HUES64 (cell line): ENCODE data around the gene H2BK1.
A peak's percentile ranks its signal among the peaks of the same experiment; 100 is the strongest.

ENCODE experiments used
- H3K27ac ChIP-seq: 2 replicates; pipeline ENCODE4 v1.7.0; 2013; ENCODE audit warnings: low read depth, low read length, inconsistent platforms
- H3K27me3 ChIP-seq: 2 replicates; pipeline ENCODE4 v1.6.1; 2013; ENCODE audit warnings: mild to moderate bottlenecking, low read length; ENCODE audit not compliant: insufficient read depth
- H3K36me3 ChIP-seq: 2 replicates; pipeline ENCODE4 v1.6.1; 2013; ENCODE audit warnings: mild to moderate bottlenecking, low read length; ENCODE audit not compliant: insufficient read depth
- H3K4me1 ChIP-seq: 2 replicates; pipeline ENCODE4 v1.6.1; 2013; ENCODE audit warnings: mild to moderate bottlenecking, low read length, moderate library complexity; ENCODE audit not compliant: insufficient read depth
- H3K4me3 ChIP-seq: 2 replicates; pipeline ENCODE4 v1.5.1; 2013; ENCODE audit warnings: mild to moderate bottlenecking, low read length, moderate library complexity
- H3K9ac ChIP-seq: 2 replicates; pipeline ENCODE4 v1.6.1; 2013; ENCODE audit warnings: mild to moderate bottlenecking, low read depth, low read length
- H3K9me3 ChIP-seq: 2 replicates; pipeline ENCODE4 v1.6.1; 2013; ENCODE audit warnings: low read depth, low read length; ENCODE audit not compliant: insufficient read depth
- WGBS: fragments of 150-250, 120-280 bp; methylation state at CpG from one replicate; pipeline ENCODE4 v1.1.7; 2013; ENCODE audit warnings: missing lambda C conversion rate; 5-methylcytosine and 5-hydroxymethylcytosine counted together

Gene H2BK1

GRCh38 chr7:151174246-151175046 is 35.8 kb downstream of the H2BK1 start:
- peaks cover 3% of the 10 kb centered on the region; the same call in 1 of the 2 replicates for H3K4me1 ChIP-seq
- peaks cover 71% of the 10 kb centered on the region for H3K27me3 ChIP-seq
- H3K27ac ChIP-seq, result no peak overlapping the region
- no peaks in the 10 kb centered on the region for H3K36me3 ChIP-seq
- H3K9ac ChIP-seq, result no peak overlapping the region
- no peaks in the 10 kb centered on the region for H3K9me3 ChIP-seq
- no peak overlapping the region for H3K4me3 ChIP-seq
- WGBS, result 94% methylated on average over 77 of the region's 77 CpGs

GRCh38 chr7:151173386-151174245 is 36.7 kb downstream of the H2BK1 start:
- Histone ChIP-seq H3K4me1 (peaks cover 8% of the 10 kb centered on the region; the same call in 1 of the 2 replicates), H3K9me3 (no peaks in the 10 kb centered on the region), H3K9ac (no peak overlapping the region), H3K27ac (no peak overlapping the region), H3K4me3 (no peak overlapping the region), H3K36me3 (no peaks in the 10 kb centered on the region), H3K27me3 (peaks cover 80% of the 10 kb centered on the region)
- 93% methylated on average over 43 of the region's 43 CpGs for whole genome bisulfite sequencing

GRCh38 chr7:151172273-151173141 is 37.8 kb downstream of the H2BK1 start:
- H3K27me3 ChIP-seq, result peaks cover 89% of the 10 kb centered on the region

GRCh38 chr7:151168787-151169162 is 41.5 kb downstream of the H2BK1 start:
- H3K9me3 ChIP-seq, result no peaks in the 10 kb centered on the region
- 0 out of 2 replicates have a peak, but pooled peaks cover 5% of the 10 kb centered on the region for H3K4me1 ChIP-seq
- no peak overlapping the region for H3K4me3 ChIP-seq
- H3K27ac ChIP-seq, result no peak overlapping the region
- WGBS, result 10% methylated on average over 10 of the region's 10 CpGs
- H3K9ac ChIP-seq, result no peak overlapping the region
- peaks cover 97% of the 10 kb centered on the region for H3K27me3 ChIP-seq
- H3K36me3 ChIP-seq, result no peaks in the 10 kb centered on the region

More at GRCh38 chr7:151172273-151173141, 37.8 kb downstream of the H2BK1 start:
- whole genome bisulfite sequencing, result 35% methylated on average over 42 of the region's 42 CpGs
- Histone ChIP-seq H3K27ac (no peak overlapping the region), H3K4me3 (no peak overlapping the region), H3K9ac (no peak overlapping the region), H3K9me3 (no peaks in the 10 kb centered on the region), H3K4me1 (peaks cover 8% of the 10 kb centered on the region; the same call in 1 of the 2 replicates), H3K36me3 (no peaks in the 10 kb centered on the region)

GRCh38 chr7:151168003-151168786 is 42.1 kb downstream of the H2BK1 start:
- 2% methylated on average over 52 of the region's 52 CpGs for WGBS
- Histone ChIP-seq H3K9me3 (no peaks in the 10 kb centered on the region), H3K4me1 (0 out of 2 replicates have a peak, but pooled peaks cover 5% of the 10 kb centered on the region), H3K27me3 (peaks cover 97% of the 10 kb centered on the region), H3K4me3 (peak overlapping the region; percentile 59), H3K9ac (no peak overlapping the region), H3K36me3 (no peaks in the 10 kb centered on the region), H3K27ac (no peak overlapping the region)

GRCh38 chr7:151167197-151167961 is 42.9 kb downstream of the H2BK1 start, which contains the start of gene GBX1:
Gene GBX1 (minus strand): TSS chr7:151167694. CDS start chr7:151167548, 146 bp downstream.
- H3K27me3 ChIP-seq, result peaks cover 99% of the 10 kb centered on the region
- peak within 1 kb of the TSS; percentile 59 for H3K4me3 ChIP-seq
- no peak within 1 kb of the TSS for H3K27ac ChIP-seq
- H3K9ac ChIP-seq, result no peak within 1 kb of the TSS
- 0 out of 2 replicates have a peak, but pooled peaks cover 5% of the 10 kb centered on the region for H3K4me1 ChIP-seq
- no peaks in the 10 kb centered on the region for H3K36me3 ChIP-seq
- WGBS, result under 1% methylated on average over 101 of the region's 101 CpGs
- H3K9me3 ChIP-seq, result no peaks in the 10 kb centered on the region

GRCh38 chr7:151166629-151167196 is 43.6 kb downstream of the H2BK1 start:
- Histone ChIP-seq H3K27ac (no peak overlapping the region), H3K4me1 (0 out of 2 replicates have a peak, but pooled peaks cover 5% of the 10 kb centered on the region), H3K27me3 (peaks cover 99% of the 10 kb centered on the region), H3K4me3 (peak overlapping the region; percentile 59), H3K9ac (no peak overlapping the region), H3K9me3 (no peaks in the 10 kb centered on the region), H3K36me3 (no peaks in the 10 kb centered on the region)
- 5% methylated on average over 31 of the region's 31 CpGs for WGBS

- 86% methylated on average over 1 of the region's 1 CpG for WGBS
- no peaks in the 10 kb centered on the region for H3K4me1 ChIP-seq
- H3K9me3 ChIP-seq, result no peaks in the 10 kb centered on the region
- H3K36me3 ChIP-seq, result no peaks in the 10 kb centered on the region
- no peak overlapping the region for H3K4me3 ChIP-seq
- no peak overlapping the region for H3K9ac ChIP-seq
- H3K27me3 ChIP-seq, result peaks cover 95% of the 10 kb centered on the region
- H3K27ac ChIP-seq, result no peak overlapping the region
Observed at GRCh38 chr7:151161757-151162156, 48.5 kb downstream of the H2BK1 start.
